Thymus (tissue), 11 donors: ENCODE measurements around the gene TNFRSF6B. TPM values are rescaled to one million over a fixed set of nuclear protein-coding genes. Genes with fewer than 3 reads are reported as not detected.

Source experiments
- DNase-seq, 9 donors: peaks; one replicate each; pipeline ENCODE4 v3.0.0-alpha.2; 2013; ENCODE audit warnings: low spot score in 9 of 9, low read depth in 6 of 9, missing footprints in 1 of 9
- H3K27ac ChIP-seq, 2 donors: one replicate each; pipeline ENCODE4 v1.5.1; 2013; ENCODE audit warnings: control low read depth in 1 of 2, low read depth in 1 of 2, low read length in 1 of 2, mild to moderate bottlenecking in 1 of 2, moderate library complexity in 1 of 2
- H3K27me3 ChIP-seq, 2 donors: one replicate each; pipeline ENCODE4 v1.5.1; 2013; ENCODE audit warnings: low read length in 1 of 2; ENCODE audit not compliant: control insufficient read depth in 2 of 2, insufficient read depth in 1 of 2
- H3K36me3 ChIP-seq, 2 donors: one replicate each; pipeline ENCODE4 v1.5.1; 2013; ENCODE audit warnings: low read length in 1 of 2, mild to moderate bottlenecking in 1 of 2, moderate library complexity in 1 of 2; ENCODE audit not compliant: control insufficient read depth in 2 of 2, insufficient read depth in 2 of 2
- H3K4me1 ChIP-seq, 2 donors: one replicate each; pipeline ENCODE4 v1.5.1; 2013; ENCODE audit warnings: low read length in 2 of 2; ENCODE audit not compliant: control insufficient read depth in 2 of 2, insufficient read depth in 2 of 2
- H3K4me3 ChIP-seq, 2 donors: one replicate each; pipeline ENCODE4 v1.5.1; 2013; ENCODE audit warnings: low read length in 2 of 2, control low read depth in 1 of 2, mild to moderate bottlenecking in 1 of 2
- H3K9me3 ChIP-seq, 2 donors: one replicate each; pipeline ENCODE4 v1.5.1; 2013; ENCODE audit warnings: low read length in 1 of 2, mild to moderate bottlenecking in 1 of 2; ENCODE audit not compliant: control insufficient read depth in 2 of 2, insufficient read depth in 1 of 2
- WGBS: extraction: QIAGEN DNeasy Blood & Tissue Kit; methylation state at CpG from one replicate; pipeline ENCODE4 v1.1.7; 2013; 5-methylcytosine and 5-hydroxymethylcytosine counted together
- polyA plus RNA-seq: library from polyadenylated mRNA; stranded (reverse); fragments of 200-250 nt; gene quantifications from one replicate; pipeline ENCODE4 v1.2.3, GENCODE V29; 2013
- total RNA-seq: library from RNA; stranded (reverse); fragments of 120-200 nt; gene quantifications from one replicate; pipeline ENCODE4 v1.2.4, GENCODE V29; 2013
- donor health status: healthy.

TNFRSF6B gene
- total and polyA plus RNA-seq, 2 donors, result 13.5 to 34.7 TPM

- peak in 4 of 9 donors; percentile 47 to 84 (median 57) for DNase-seq
- Histone ChIP-seq H3K27me3 (peaks cover 0 to 19% of the 10 kb centered on the region in 2 donors), H3K4me3 (peak overlapping the region; percentile 88 to 90), H3K36me3 (peaks cover 53 to 60% of the 10 kb centered on the region in 2 donors), H3K27ac (peak overlapping the region; percentile 97 to 99), H3K9me3 (peaks cover 0 to 10% of the 10 kb centered on the region in 2 donors), H3K4me1 (peaks cover 53 to 75% of the 10 kb centered on the region in 2 donors)
- WGBS, result 4% methylated on average over 30 of the region's 30 CpGs
These were observed 40.6 kb downstream of the TNFRSF6B start for GRCh38 chr20:63736893-63737694.

DNA sequence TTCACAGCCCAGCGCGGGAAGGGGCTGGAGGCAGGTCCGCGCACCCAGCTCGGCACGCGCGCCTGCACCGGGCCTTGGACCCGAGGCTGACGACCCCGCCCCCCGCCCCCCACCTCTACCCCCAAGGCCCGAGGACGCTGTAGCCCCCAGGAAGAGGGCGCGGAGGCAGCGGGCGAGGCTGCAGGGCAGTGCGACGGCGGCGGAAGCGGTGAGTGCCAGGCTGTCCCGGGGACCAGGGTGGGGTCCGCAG lies 41.2 kb downstream of the TNFRSF6B start:
- peaks cover 0 to 10% of the 10 kb centered on the region in 2 donors for H3K9me3 ChIP-seq
- peak overlapping the region; percentile 97 to 99 for H3K27ac ChIP-seq
- peaks cover 0 to 19% of the 10 kb centered on the region in 2 donors for H3K27me3 ChIP-seq
- WGBS, result 3% methylated on average over 26 of the region's 26 CpGs
- no peak for DNase-seq
- H3K4me3 ChIP-seq, result peak overlapping the region; percentile 88 to 90
- peaks cover 52 to 72% of the 10 kb centered on the region in 2 donors for H3K4me1 ChIP-seq
- peaks cover 57 to 65% of the 10 kb centered on the region in 2 donors for H3K36me3 ChIP-seq

DNA sequence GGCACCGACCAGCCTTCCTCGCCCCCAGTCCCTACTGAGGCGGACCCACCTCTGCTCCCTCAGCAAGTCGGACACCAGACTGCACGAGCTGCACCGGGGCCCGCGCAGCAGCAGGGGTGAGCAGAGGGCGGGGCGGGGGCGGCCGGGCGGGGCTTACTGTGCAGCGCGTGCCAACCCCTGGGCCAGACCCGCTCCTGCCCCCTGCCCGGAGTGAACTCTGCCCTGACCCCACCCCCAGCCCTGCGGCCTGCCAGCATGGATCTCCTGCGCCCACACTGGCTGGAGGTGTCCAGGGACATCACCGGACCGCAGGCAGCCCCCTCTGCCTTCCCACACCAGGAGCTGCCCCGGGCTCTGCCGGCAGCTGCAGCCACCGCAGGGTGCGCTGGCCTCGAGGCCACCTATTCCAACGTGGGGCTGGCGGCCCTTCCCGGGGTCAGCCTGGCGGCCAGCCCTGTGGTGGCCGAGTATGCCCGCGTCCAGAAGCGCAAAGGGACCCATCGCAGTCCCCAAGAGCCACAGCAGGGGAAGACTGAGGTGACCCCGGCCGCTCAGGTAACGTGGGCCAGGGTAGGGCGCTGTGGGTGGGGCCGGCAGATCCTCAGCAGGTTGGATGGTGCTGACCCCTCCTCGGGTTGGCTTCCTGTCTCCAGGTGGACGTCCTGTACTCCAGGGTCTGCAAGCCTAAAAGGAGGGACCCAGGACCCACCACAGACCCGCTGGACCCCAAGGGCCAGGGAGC lies 41.7 kb downstream of the TNFRSF6B start:
- peaks cover 0 to 10% of the 10 kb centered on the region in 2 donors for H3K9me3 ChIP-seq
- peak overlapping the region; percentile 88 to 90 for H3K4me3 ChIP-seq
- peaks cover 0 to 19% of the 10 kb centered on the region in 2 donors for H3K27me3 ChIP-seq
- H3K36me3 ChIP-seq, result peaks cover 62 to 64% of the 10 kb centered on the region in 2 donors
- peak in 1 of 9 donors; percentile 51 for DNase-seq
- H3K4me1 ChIP-seq, result peaks cover 51 to 70% of the 10 kb centered on the region in 2 donors
- peak overlapping the region; percentile 97 to 99 for H3K27ac ChIP-seq
- WGBS, result 32% methylated on average over 43 of the region's 43 CpGs

DNA sequence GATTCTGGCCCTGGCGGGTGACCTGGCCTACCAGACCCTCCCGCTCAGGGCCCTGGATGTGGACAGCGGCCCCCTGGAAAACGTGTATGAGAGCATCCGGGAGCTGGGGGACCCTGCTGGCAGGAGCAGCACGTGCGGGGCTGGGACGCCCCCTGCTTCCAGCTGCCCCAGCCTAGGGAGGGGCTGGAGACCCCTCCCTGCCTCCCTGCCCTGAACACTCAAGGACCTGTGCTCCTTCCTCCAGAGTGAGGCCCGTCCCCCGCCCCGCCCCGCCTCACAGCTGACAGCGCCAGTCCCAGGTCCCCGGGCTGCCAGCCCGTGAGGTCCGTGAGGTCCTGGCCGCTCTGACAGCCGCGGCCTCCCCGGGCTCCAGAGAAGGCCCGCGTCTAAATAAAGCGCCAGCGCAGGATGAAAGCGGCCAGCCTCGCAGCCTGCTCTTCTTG lies 42.3 kb downstream of the TNFRSF6B start:
- H3K4me1 ChIP-seq, result peaks cover 46 to 64% of the 10 kb centered on the region in 2 donors
- peaks cover 0 to 19% of the 10 kb centered on the region in 2 donors for H3K27me3 ChIP-seq
- peak overlapping the region; percentile 88 to 90 for H3K4me3 ChIP-seq
- H3K9me3 ChIP-seq, result peaks cover 0 to 10% of the 10 kb centered on the region in 2 donors
- WGBS, result 74% methylated on average over 26 of the region's 26 CpGs
- peak overlapping the region in 1 of 2 donors; percentile 77 for H3K27ac ChIP-seq
- DNase-seq, result peak in 1 of 9 donors; percentile 57
- peaks cover 62 to 64% of the 10 kb centered on the region in 2 donors for H3K36me3 ChIP-seq

- Histone ChIP-seq H3K9me3 (peaks cover 0 to 10% of the 10 kb centered on the region in 2 donors), H3K27me3 (peaks cover 0 to 19% of the 10 kb centered on the region in 2 donors), H3K4me1 (peaks cover 39 to 57% of the 10 kb centered on the region in 2 donors), H3K36me3 (peaks cover 56 to 57% of the 10 kb centered on the region in 2 donors), H3K27ac (peak within 1 kb of the TSS; percentile 34 to 81), H3K4me3 (peak within 1 kb of the TSS; percentile 88 to 90)
- WGBS, result 6% methylated on average over 135 of the region's 136 CpGs
- DNase-seq, result peak in 1 of 9 donors; percentile 66
These were observed 42.9 kb downstream of the TNFRSF6B start, which contains the start of gene SLC2A4RG for GRCh38 chr20:63739130-63740069. Gene SLC2A4RG (plus strand): TSS chr20:63739776. CDS start chr20:63739913, 137 bp downstream.

DNA sequence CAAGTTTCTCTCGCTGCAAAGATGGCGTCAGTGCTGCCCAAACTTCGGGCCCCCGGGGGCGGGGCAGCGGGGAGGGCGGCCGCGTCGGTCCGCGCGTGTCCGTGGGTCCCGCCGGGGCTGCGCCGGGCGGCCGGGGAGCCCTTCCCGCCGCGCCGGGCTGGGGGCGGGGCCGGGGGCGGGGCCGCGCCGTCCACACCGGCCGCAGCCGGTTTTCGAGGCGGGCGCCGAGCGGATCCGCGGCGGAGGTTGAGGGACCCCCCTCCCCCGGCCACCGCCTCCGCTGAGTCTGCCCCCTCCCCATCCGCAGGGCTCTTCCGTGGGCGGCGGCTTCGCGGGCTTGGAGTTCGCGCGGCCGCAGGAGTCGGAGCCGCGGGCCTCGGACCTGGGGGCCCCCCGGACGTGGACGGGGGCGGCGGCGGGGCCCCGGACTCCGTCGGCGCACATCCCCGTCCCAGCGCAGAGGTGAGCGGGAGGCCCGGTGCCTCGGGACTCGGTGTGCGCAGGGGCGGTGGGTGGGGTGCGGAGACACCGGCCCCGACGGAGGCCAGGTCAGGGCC lies 43.7 kb downstream of the TNFRSF6B start:
- peak in 1 of 9 donors; percentile 72 for DNase-seq
- Histone ChIP-seq H3K4me1 (peaks cover 32 to 52% of the 10 kb centered on the region in 2 donors), H3K4me3 (peak overlapping the region; percentile 41 to 88), H3K27me3 (peaks cover 0 to 19% of the 10 kb centered on the region in 2 donors), H3K36me3 (peaks cover 49% of the 10 kb centered on the region in 2 donors), H3K27ac (peak overlapping the region; percentile 34 to 81), H3K9me3 (peaks cover 0 to 10% of the 10 kb centered on the region in 2 donors)
- WGBS, result 1% methylated on average over 80 of the region's 80 CpGs

- Histone ChIP-seq H3K4me3 (peak overlapping the region; percentile 41 to 88), H3K4me1 (peaks cover 25 to 45% of the 10 kb centered on the region in 2 donors), H3K27ac (peak overlapping the region; percentile 34 to 81), H3K9me3 (peaks cover 0 to 10% of the 10 kb centered on the region in 2 donors), H3K36me3 (peaks cover 43 to 44% of the 10 kb centered on the region in 2 donors), H3K27me3 (peaks cover 0 to 19% of the 10 kb centered on the region in 2 donors)
- peak in 1 of 9 donors; percentile 41 for DNase-seq
- WGBS, result 41% methylated on average over 29 of the region's 29 CpGs
These were observed 44.3 kb downstream of the TNFRSF6B start for GRCh38 chr20:63740627-63741353.
